ENCODE measurements around the gene OCIAD2.
"Not testable (repeated sequence)": the region's sequence is repeated elsewhere in the genome, so short reads cannot be mapped to it uniquely, and the experiment has no call there.

Gene OCIAD2

GRCh38 chr4:48905363-48906015, 1.1 kb downstream of the OCIAD2 start:
- FAIRE-seq, result peak; percentile 75

DNA sequence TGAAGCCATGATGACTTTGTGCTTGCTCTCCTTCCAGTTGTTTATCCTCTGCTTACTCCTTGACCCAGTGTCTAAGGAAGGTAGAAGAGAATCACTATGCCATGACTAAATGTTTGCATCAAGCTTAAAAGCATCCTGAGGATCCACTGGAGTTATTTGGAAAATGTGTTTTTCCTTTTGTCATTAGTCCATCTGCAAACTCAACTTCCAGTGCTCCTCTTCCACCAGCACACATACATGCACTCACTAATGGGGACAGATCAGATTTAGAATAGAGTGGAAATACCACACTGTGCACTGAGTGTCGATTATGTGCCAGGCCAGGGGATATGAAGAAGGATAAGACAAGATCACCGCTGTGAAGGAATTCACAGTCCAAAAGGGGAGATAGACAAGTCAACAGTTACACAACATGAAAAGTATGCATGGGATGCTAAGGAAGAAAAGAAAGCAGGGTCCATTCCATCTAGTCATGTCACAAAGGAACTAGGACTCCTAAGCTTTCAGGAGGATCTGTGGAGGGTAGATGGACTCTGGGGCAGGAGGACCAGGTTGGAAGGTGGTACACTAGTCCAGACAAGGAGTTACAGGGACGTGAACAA, 1.9 kb downstream of the OCIAD2 start:
- no peak for FAIRE-seq

DNA sequence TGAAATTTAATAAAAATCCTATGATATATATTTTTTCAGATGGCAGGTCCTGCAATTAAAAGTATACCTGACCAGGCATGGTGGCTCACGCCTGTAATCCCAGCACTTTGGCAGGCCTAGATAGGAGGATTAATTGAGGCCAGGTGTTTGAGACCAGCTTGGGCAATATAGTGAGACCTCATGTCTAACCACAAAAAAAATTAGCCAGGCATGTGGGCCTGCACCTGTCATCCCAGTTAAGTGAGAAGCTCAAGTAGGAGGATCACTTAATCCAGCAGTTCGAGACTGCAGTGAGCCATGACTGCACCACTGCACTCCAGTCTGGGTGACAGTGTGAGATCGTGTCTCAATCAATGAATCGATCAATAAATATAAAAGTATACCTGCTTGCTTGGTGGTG, 2.5 kb downstream of the OCIAD2 start:
- no peak for FAIRE-seq

GRCh38 chr4:48902266-48902665, 4.3 kb downstream of the OCIAD2 start:
- FAIRE-seq, result no peak

DNA sequence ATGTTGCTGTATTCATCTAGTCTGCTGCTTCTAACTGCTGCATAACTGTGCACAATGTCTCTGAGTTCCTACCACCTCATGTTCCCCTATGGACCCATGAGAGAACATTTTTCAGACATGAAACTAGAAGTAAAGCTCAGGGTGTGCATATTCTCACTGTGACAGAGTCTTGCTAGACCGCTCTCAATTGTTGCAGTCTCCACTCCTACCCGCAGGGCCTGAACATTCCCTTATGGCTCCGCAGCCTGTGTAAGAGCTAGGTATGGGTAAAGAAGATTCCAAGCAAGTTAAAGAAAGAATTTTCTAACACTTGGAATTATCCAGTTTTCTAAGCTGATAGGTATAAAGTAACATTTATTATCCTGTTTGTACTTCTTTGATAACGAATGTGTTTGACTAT, 5.4 kb downstream of the OCIAD2 start:
- no peak for FAIRE-seq

GRCh38 chr4:48899950-48900349, 6.6 kb downstream of the OCIAD2 start:
- no peak for FAIRE-seq

DNA sequence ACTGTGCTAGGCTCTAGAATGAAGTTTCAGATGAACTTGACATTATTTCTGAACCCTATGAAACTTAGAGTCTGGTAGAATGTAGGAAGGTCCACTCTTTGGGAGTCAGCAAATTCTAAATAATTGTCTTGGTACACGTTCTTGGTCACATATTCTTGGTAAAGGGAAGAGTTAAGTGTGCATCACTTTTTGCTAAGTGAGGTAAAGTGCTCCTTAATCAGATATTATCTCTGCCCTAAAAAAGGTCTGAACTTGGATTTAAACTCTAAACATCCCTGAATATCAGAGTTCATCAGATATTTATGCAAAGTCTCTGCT, 7.2 kb downstream of the OCIAD2 start:
- no peak for FAIRE-seq

DNA sequence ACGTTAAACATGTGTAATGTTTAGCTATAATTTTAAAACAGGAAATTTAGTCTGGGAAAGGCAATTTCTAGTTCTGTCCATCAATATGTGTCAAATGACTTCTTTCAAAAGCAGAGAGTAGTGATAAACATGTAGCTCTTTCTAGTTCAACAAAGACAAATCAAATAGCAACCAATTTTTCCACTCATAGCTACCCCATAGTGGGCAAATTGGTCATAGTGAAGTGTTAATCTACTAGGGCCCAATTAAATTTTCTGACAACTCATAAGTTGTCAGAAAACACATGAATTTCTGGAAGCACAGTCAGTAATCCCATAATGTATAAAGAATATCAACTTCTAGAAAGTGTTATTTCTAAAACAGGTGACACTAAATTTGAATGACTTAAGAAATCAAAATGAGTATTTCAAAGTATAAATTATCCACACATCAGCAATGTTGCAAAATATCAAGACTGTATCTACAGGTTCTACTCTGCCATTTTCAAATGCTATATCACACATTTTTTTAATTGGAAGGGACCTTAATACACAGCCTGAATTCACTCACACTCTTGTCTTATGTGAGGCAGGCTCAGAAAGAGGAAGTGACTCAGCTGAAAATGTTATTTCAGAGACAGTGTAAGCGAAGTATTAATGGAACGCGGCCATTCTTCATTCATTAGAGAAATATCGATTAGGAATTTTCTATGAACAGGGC, 7.7 kb downstream of the OCIAD2 start:
- FAIRE-seq, result no peak

DNA sequence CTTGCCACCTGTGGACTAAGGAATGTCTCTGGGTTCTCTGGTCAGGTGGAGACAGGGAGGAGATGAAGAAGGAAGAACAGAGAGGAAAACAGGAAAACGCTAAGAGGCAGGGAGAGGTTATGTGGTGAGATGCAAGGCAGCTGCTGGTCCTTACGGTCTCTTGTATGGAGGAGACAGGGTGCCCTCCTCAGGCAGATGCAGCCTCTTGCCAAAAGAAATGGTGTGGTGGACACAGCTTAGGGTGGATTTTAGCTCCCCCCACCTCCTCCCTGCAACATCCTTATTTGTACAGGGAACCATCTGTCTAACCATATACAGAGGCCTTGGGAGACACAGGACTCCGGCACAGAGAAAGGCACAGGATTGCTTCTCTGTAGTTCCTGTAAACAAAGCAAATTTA, 9.7 kb downstream of the OCIAD2 start:
- no peak for FAIRE-seq

GRCh38 chr4:48891028-48891619, 15.4 kb downstream of the OCIAD2 start:
- FAIRE-seq, result no peak

- FAIRE-seq, result not testable (repeated sequence)
Observed at GRCh38 chr4:48889750-48890149, 16.8 kb downstream of the OCIAD2 start.

DNA sequence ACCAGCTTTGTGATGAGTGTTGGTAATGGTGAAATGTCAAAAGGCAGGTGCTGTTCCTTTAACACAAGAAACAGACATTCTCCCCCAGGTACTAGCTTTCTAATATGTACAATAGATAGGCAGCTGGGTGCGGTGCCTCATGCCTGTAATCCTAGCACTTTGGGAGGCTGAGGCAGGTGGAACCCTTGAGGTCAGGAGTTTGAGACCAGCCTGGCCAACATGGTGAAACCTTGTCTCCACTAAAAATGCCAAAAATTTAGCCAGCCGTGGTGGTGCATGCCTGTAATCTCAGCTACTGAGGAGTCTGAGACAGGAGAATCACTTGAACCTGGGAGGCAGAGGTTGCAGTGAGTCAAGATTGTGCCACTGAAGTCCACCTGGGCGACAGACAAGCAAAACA, 24.9 kb downstream of the OCIAD2 start:
- FAIRE-seq, result not testable (repeated sequence)

GRCh38 chr4:48879561-48880442, 26.8 kb downstream of the OCIAD2 start:
- no peak for FAIRE-seq

GRCh38 chr4:48877827-48878535, 28.6 kb downstream of the OCIAD2 start:
- FAIRE-seq, result no peak

DNA sequence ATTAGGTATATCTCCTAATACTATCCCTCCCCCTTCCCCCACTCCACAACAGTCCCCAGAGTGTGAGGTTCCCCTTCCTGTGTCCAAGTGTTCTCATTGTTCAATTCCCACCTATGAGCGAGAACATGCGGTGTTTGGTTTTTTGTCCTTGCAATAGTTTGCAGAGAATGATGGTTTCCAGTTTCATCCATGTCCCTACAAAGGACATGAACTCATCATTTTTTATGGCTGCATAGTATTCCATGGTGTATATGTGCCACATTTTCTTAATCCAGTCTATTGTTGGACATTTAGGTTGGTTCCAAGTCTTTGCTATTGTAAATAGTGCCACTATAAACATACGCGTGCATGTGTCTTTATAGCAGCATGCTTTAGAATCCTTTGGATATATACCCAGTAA, 41.9 kb downstream of the OCIAD2 start:
- FAIRE-seq, result not testable (repeated sequence)

DNA sequence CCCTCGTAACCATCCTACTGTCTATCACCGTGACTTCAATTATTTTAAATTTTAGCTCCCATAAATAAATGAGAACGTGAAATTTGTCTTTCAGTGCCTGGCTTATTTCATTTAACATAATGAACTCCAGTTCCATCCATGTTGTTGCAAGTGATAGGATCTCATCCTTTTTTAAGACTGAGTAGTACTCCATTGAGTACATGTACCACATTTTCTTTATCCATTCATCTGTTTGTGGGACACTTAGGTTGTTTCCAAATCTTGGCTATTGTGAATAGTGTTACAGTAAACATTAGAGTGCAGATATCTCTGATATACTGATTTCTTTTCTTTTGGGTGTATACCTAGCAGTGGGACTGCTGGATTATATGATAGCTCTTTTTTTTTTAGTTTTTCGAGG, 42.8 kb downstream of the OCIAD2 start:
- FAIRE-seq, result no peak

DNA sequence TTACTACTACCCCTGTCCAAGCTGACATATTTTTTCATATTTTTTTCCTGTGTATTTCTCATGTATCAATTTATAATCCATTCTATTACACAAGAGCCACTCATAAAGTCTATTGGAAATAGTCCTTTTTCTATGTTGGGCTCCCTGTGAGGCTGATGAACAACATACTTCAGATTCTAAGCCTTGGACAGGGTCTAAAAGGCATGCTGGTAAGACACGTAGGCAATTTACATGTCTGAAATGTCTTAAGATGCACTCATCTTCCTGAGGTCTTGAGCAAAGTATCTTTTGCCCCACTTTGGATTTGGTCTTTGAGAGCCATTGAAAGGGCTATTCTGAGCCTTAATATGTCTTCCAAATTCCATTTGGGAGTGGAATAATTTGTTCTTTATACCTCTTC, 43.9 kb downstream of the OCIAD2 start:
- FAIRE-seq, result no peak

DNA sequence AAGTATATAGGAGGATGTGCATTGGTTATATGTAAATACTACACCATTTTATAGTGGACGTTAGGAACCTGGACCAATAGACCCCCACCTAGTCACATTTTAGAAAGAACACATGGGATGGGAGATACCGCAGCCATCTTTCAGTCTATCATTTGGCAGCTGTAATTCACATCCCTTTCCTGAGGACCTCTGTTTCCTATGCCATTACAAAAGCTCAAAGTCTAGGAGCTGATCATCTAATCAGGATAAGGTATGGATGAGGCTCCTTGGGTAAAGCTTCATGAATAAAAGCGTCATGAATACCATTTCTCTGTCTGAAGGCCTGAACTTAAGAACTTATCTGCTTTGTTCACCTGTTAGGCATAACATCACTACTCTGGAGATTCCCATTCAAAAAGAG, 44.5 kb downstream of the OCIAD2 start:
- FAIRE-seq, result no peak

GRCh38 chr4:48858130-48858529, 48.4 kb downstream of the OCIAD2 start:
- FAIRE-seq, result no peak

DNA sequence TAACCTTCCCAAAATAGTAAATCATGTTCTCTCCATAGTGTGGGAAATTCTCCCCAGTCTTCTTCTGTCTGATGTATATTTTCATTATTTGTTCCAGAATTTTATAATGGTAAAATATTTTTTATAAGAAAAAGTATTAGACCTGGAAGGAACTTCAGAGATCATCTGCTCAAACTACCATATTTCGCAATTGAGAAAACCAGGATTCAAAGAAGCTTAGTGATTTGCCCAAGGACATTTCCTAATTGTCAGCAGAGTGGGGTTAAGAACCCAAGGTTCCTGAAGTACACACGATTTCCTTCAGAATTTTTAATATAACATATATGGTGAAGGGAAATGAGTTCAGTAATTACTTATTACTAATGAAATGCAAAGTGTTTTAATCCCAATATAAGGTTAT, 51.6 kb downstream of the OCIAD2 start:
- no peak for FAIRE-seq

DNA sequence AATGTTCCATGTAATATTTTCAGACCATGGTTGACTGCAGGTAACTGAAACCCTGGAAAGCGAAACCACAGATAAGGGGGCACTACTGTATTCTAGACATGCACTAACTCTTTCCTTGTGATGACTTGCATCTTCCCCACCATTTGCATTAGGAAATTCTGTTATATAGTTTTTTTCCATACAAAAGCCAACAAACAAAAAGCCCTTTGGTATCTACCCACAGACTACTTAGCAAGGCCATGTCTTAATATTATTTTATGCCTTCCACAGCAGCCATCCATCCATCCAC, 52.2 kb downstream of the OCIAD2 start:
- no peak for FAIRE-seq

DNA sequence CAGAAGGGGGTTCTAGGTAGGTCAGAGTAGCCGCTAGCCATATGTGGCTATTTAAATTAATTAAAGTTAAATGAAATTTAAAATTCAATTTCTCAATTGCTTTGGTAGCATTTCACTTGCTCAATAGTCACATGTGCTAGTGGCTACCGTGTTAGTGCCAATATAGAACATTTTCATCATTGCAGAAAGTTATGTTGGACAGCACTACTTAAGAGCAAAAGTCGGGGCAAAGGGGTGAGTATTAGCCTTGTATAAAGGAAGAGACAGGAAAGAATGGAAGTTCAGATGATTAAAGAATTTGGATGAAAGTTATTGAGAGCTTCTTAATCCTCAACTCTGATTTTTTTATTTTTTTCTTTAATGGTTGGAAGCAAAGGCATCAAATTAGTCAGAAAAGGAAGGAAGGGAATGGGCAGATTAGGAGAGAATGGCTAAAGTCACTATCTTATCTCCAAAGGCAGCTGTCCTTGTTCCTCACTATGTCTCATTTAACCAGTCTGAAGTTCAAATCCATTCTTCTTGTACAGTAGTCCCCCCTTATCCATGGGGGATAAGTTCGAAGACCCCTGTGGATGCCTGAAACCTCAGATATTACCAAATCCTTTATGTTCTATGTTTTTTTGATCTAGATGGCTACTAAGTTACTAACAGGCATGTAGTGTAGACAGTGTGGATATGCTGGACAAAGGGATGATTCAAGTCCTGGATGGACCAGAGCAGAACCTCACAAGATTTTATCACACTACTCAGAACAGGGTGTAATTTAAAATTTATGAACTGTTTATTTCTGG, 52.8 kb downstream of the OCIAD2 start:
- peak; percentile 76 for FAIRE-seq

All from islet of Langerhans (tissue), 1 donor.